HepG2 (cell line): ENCODE data around the gene CACNA1D. TPM values are rescaled to one million over a fixed set of nuclear protein-coding genes. Genes with fewer than 3 reads are reported as not detected.

ENCODE experiments used
- ATAC-seq: fragments of 200-7000 bp; cut with Tn5 transposase; 3 replicates; pipeline ENCODE4 v1.9.1; 2020; ENCODE audit warnings: mild to moderate bottlenecking, moderate library complexity
- BruUV-seq: library from RNA; stranded (reverse); fragments of 400-500 nt; replicated peaks from 2 replicates; lab custom pipeline; 2021; lab: Mats Ljungman, UMichigan
- CTCF ChIA-PET: fragments of 300-600 bp; formaldehyde crosslinking; extraction: SDS; loops from one replicate; lab custom pipeline; 2021; ENCODE audit warnings: low total read pairs, inconsistent platforms, low intra/inter-chr PET ratio; lab: Yijun Ruan, JAX
- POLR2A ChIA-PET: fragments of 350-600 bp; sonication (Branson Sonifier 250); formaldehyde crosslinking; loops from one replicate; lab custom pipeline; 2020; ENCODE audit warnings: antibody characterized with exemption, inconsistent platforms; lab: Yijun Ruan, JAX
- DNase-seq: peaks from one replicate; pipeline ENCODE4 v3.0.0-alpha.2; 2015; ENCODE audit warnings: low spot score
- FAIRE-seq: peaks from 3 replicates; lab custom pipeline; 2011; peaks lifted over from hg19 to GRCh38; lab: Jason Lieb, UNC
- H2AFZ ChIP-seq: one replicate; pipeline ENCODE4 v1.6.1; 2011; ENCODE audit warnings: low read length, inconsistent platforms
- H3K27ac ChIP-seq: fragments of 300-600 bp; 3 replicates; pipeline ENCODE4 v1.8.0; 2011; ENCODE audit warnings: mixed run types, mild to moderate bottlenecking, mixed read lengths, low read length, inconsistent platforms; ENCODE audit not compliant: insufficient read depth; ENCODE audit errors: extremely low read length
- H3K27me3 ChIP-seq, 2 experiments: fragments of 200-600 bp in 1 of 2; 2 replicates in 1 of 2; 3 replicates in 1 of 2; pipeline versions ENCODE4 v1.6.0 to v1.8.0; 2011; ENCODE audit warnings: low read length in 2 of 2, mild to moderate bottlenecking in 2 of 2, moderate library complexity in 2 of 2, inconsistent platforms in 1 of 2; ENCODE audit not compliant: insufficient read depth in 2 of 2, control insufficient read depth in 1 of 2
- H3K36me3 ChIP-seq, 2 experiments: fragments of 200-600 bp in 1 of 2; replicated peaks in 1 of 2; 2 replicates in 1 of 2; 3 replicates in 1 of 2; pipeline versions ENCODE4 v1.5.1 to v1.8.0; 2011; ENCODE audit warnings: low read length in 2 of 2, inconsistent platforms in 1 of 2; ENCODE audit not compliant: insufficient read depth in 2 of 2, control insufficient read depth in 1 of 2
- H3K4me1 ChIP-seq: 2 replicates; pipeline ENCODE4 v1.5.1; 2012; ENCODE audit warnings: low read length, inconsistent platforms; ENCODE audit not compliant: insufficient read depth
- H3K4me2 ChIP-seq: 2 replicates; pipeline ENCODE4 v1.6.0; 2011; ENCODE audit warnings: low read depth, low read length, inconsistent platforms
- H3K4me3 ChIP-seq, 3 experiments: fragments of 200-600 bp in 1 of 3; sonication (generic), shearing (Covaris generic) in 1 of 3; replicated peaks in 1 of 3; 2 replicates each; pipeline ENCODE4 v1.5.1; 2011 to 2016; ENCODE audit warnings: low read length in 3 of 3, inconsistent platforms in 2 of 3, low read depth in 2 of 3, mild to moderate bottlenecking in 2 of 3, control low read depth in 1 of 3, mixed read lengths in 1 of 3; ENCODE audit not compliant: insufficient read depth in 1 of 3
- H3K79me2 ChIP-seq: one replicate; pipeline ENCODE4 v1.6.1; 2011; ENCODE audit warnings: low read length, inconsistent platforms; ENCODE audit not compliant: insufficient read depth
- H3K9ac ChIP-seq: 2 replicates; pipeline ENCODE4 v1.6.0; 2011; ENCODE audit warnings: mild to moderate bottlenecking, low read depth, low read length, inconsistent platforms; ENCODE audit not compliant: insufficient read depth
- H3K9me3 ChIP-seq: 2 replicates; pipeline ENCODE4 v1.5.1; 2012; ENCODE audit warnings: mild to moderate bottlenecking, low read length
- H4K20me1 ChIP-seq: 2 replicates; pipeline ENCODE4 v1.6.0; 2011; ENCODE audit warnings: inconsistent platforms, mild to moderate bottlenecking, low read length, moderate library complexity; ENCODE audit not compliant: insufficient read depth
- AHDC1 ChIP-seq: sonication (generic); formaldehyde crosslinking; IDR thresholded peaks from 2 replicates; pipeline ENCODE4 v1.5.1; 2020; ENCODE audit warnings: mild to moderate bottlenecking, missing genetic modification reagents, borderline replicate concordance
- BRCA1 ChIP-seq: sonication (generic); formaldehyde crosslinking; IDR thresholded peaks from 2 replicates; pipeline ENCODE4 v1.4.0; 2020; ENCODE audit warnings: missing genetic modification reagents
- KDM3A ChIP-seq: IDR thresholded peaks from 2 replicates; pipeline ENCODE4 v1.6.1; 2018; ENCODE audit warnings: low read depth, missing compliant biosample characterization
- SIX1 ChIP-seq: sonication (generic); formaldehyde crosslinking; IDR thresholded peaks from 2 replicates; pipeline ENCODE4 v1.4.0; 2020; ENCODE audit warnings: missing genetic modification reagents, borderline replicate concordance
- YY1 ChIP-seq: IDR thresholded peaks from 2 replicates; pipeline ENCODE4 v1.6.1; 2011; ENCODE audit warnings: low read length, low read depth, moderate library complexity, mild to moderate bottlenecking; ENCODE audit not compliant: insufficient read depth, insufficient replicate concordance
- ZFP82 ChIP-seq: sonication (generic); formaldehyde crosslinking; IDR thresholded peaks from 2 replicates; pipeline ENCODE4 v1.5.1; 2020; ENCODE audit warnings: mild to moderate bottlenecking, missing genetic modification reagents, borderline replicate concordance
- ZFYVE20 ChIP-seq: sonication (generic); formaldehyde crosslinking; IDR thresholded peaks from 2 replicates; pipeline ENCODE4 v1.8.0; 2023; ENCODE audit warnings: low read depth, mild to moderate bottlenecking, moderate library complexity, missing genetic modification reagents, borderline replicate concordance
- ZNF121 ChIP-seq: sonication (generic); formaldehyde crosslinking; IDR thresholded peaks from 2 replicates; pipeline ENCODE4 v1.5.0; 2020; ENCODE audit warnings: mild to moderate bottlenecking, missing genetic modification reagents
- ZNF225 ChIP-seq: sonication (generic); formaldehyde crosslinking; IDR thresholded peaks from 2 replicates; pipeline ENCODE4 v1.4.0; 2020; ENCODE audit warnings: mild to moderate bottlenecking, missing genetic modification reagents
- ZNF280B ChIP-seq: sonication (generic); formaldehyde crosslinking; IDR thresholded peaks from 2 replicates; pipeline ENCODE4 v1.5.0; 2020; ENCODE audit warnings: missing genetic modification reagents, mild to moderate bottlenecking, borderline replicate concordance
- ZNF772 ChIP-seq: sonication (generic); formaldehyde crosslinking; IDR thresholded peaks from 2 replicates; pipeline ENCODE4 v1.5.0; 2020; ENCODE audit warnings: mild to moderate bottlenecking, missing genetic modification reagents
- ZNF777 ChIP-seq: sonication (generic); formaldehyde crosslinking; IDR thresholded peaks from 2 replicates; pipeline ENCODE4 v1.4.0; 2020; ENCODE audit warnings: missing genetic modification reagents
- ZNF83 ChIP-seq: sonication (generic); formaldehyde crosslinking; IDR thresholded peaks from 2 replicates; pipeline ENCODE4 v1.4.0; 2020; ENCODE audit warnings: missing genetic modification reagents, mild to moderate bottlenecking, borderline replicate concordance
- ZSCAN9 ChIP-seq: IDR thresholded peaks from 2 replicates; pipeline ENCODE4 v1.6.1; 2016; ENCODE audit warnings: borderline replicate concordance
- WGBS: methylation state at CpG from one replicate; pipeline ENCODE4 v1.1.6; 2017; ENCODE audit warnings: low lambda C conversion rate; 5-methylcytosine and 5-hydroxymethylcytosine counted together
- in situ Hi-C: cut with HindIII; loops from 2 replicates; pipeline ENCODE4 v1.10.0; 2017; ENCODE audit warnings: low pct_unique_long_range_greater_than_20kb; ENCODE audit not compliant: extremely low pct_ligation_motif_present
- intact Hi-C: fragments of 100-400 bp; cut with micrococcal nuclease; formaldehyde crosslinking; loops from one replicate; pipeline ENCODE4 v1.10.0; 2022; ENCODE audit not compliant: unreplicated experiment
- polyA plus RNA-seq, 8 experiments: library from polyadenylated mRNA; depleted of rRNA in 3 of 8; stranded (reverse) in 7 of 8; unstranded in 1 of 8; fragments of >200 nt; fragmentation: Illumina TruSeq in 4 of 8; extraction: Trizol in 4 of 8; gene quantifications; 2 replicates each; pipeline versions ENCODE4 v1.2.1 to v1.2.3, GENCODE V29; 2011 to 2016; ENCODE audit warnings: low read depth in 4 of 8, missing spikeins in 1 of 8, mixed read lengths in 1 of 8; ENCODE audit not compliant: insufficient read depth in 1 of 8
- total RNA-seq, 5 experiments: library from RNA; depleted of rRNA; stranded (reverse); fragments of >200 nt; fragmentation: Illumina TruSeq; extraction: Trizol; gene quantifications; 2 replicates each; pipeline ENCODE4 v1.2.3, GENCODE V29; 2016; ENCODE audit warnings: low read depth in 1 of 5
- TF ChIP-seq, protein P1 (sequence below): sonication (generic); formaldehyde crosslinking; IDR thresholded peaks from 2 replicates; pipeline ENCODE4 v1.8.0; 2022; ENCODE audit warnings: mild to moderate bottlenecking, missing genetic modification reagents, borderline replicate concordance

The CACNA1D gene
- total and polyA plus RNA-seq, 2 of the 13 experiments (the other 11 are each of a cell fraction or from before 2014, with no cell fraction given), result 0.26 to 0.38 TPM

DNA sequence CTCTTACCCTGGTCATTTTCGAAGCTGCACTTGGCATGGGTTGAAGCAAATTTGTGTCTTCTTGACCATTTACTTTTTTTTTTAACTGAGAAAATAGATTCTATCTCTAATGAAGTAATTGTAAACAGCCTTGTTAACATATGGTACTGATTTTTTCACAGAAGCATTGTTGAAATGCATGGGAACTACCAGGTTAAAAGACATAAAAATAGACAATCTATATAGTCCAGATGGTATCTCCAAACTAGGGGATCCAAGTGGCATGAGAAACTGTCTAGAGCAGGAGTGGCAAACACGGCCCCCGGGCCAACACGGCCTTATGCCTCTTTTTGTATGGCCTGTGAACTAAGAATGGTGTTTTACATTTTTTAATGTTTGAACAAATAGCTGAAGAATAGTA is 41.9 kb downstream of the CACNA1D start:
- TF ChIP-seq ZFYVE20 (CRISPR knock-in tag) (no peak), ZSCAN9 (CRISPR knock-in tag) (no peak), YY1 (no peak), ZFP82 (CRISPR knock-in tag) (no peak), ZNF121 (CRISPR knock-in tag) (no peak), KDM3A (CRISPR knock-in tag) (no peak), ZNF83 (CRISPR knock-in tag) (no peak), BRCA1 (no peak), SIX1 (CRISPR knock-in tag) (no peak), ZNF777 (CRISPR knock-in tag) (no peak), ZNF225 (CRISPR knock-in tag) (no peak), ZNF772 (no peak), ZNF280B (CRISPR knock-in tag) (no peak), AHDC1 (CRISPR knock-in tag) (no peak)
- TF ChIP-seq, protein P1, sequence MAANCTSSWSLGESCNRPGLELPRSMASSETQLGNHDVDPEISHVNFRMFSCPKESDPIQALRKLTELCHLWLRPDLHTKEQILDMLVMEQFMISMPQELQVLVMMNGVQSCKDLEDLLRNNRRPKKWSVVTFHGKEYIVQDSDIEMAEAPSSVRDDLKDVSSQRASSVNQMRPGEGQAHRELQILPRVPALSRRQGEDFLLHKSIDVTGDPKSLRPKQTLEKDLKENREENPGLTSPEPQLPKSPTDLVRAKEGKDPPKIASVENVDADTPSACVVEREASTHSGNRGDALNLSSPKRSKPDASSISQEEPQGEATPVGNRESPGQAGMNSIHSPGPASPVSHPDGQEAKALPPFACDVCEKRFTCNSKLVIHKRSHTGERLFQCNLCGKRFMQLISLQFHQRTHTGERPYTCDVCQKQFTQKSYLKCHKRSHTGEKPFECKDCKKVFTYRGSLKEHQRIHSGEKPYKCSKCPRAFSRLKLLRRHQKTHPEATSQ (CRISPR knock-in tag), result no peak
- Histone ChIP-seq H3K27ac (no peak overlapping the region), H3K27me3 (no peaks in the 10 kb centered on the region), H3K36me3 (no peaks in the 10 kb centered on the region), H3K4me1 (no peaks in the 10 kb centered on the region), H4K20me1 (no peaks in the 10 kb centered on the region), H3K9me3 (no peaks in the 10 kb centered on the region), H3K79me2 (no peaks in the 10 kb centered on the region), H3K4me2 (no peak overlapping the region), H3K4me3 (no peak overlapping the region), H2AFZ (no peak overlapping the region), H3K9ac (no peak overlapping the region)
- DNase-seq (no peak), FAIRE-seq (no peak), ATAC-seq (no peak)
- 74% methylated on average over 4 of the region's 4 CpGs for WGBS
- BruUV-seq, result no TSS peak
- ChIA-PET CTCF (no interaction called here), POLR2A (no interaction called here)
- intact Hi-C loops (no loop called here), in situ Hi-C loops (no loop called here)
